HepG2 (cell line): ENCODE results near the gene LHFPL2.

Experiments
- CEBPB ChIP-seq: IDR thresholded peaks from 2 replicates; pipeline ENCODE4 v1.6.1; 2011; ENCODE audit warnings: low read depth, low read length, improper control_type of control experiment, borderline replicate concordance
- DR1 ChIP-seq: sonication (generic); formaldehyde crosslinking; IDR thresholded peaks from 2 replicates; pipeline ENCODE4 v1.8.0; 2021; ENCODE audit warnings: mild to moderate bottlenecking, missing genetic modification reagents, inconsistent platforms
- FOXM1 ChIP-seq: sonication (generic); formaldehyde crosslinking; IDR thresholded peaks from 2 replicates; pipeline ENCODE4 v1.5.0; 2020; ENCODE audit warnings: missing genetic modification reagents
- MYC ChIP-seq: sonication (generic); formaldehyde crosslinking; IDR thresholded peaks from 2 replicates; pipeline ENCODE4 v1.9.0; 2021; ENCODE audit warnings: missing genetic modification reagents, borderline replicate concordance
- ZNF615 ChIP-seq: sonication (generic); formaldehyde crosslinking; IDR thresholded peaks from 2 replicates; pipeline ENCODE4 v1.5.0; 2020; ENCODE audit warnings: mild to moderate bottlenecking, missing genetic modification reagents, borderline replicate concordance
- ZNF639 ChIP-seq: conservative IDR thresholded peaks from 2 replicates; pipeline ENCODE4 v1.6.1; 2018; ENCODE audit warnings: missing genetic modification reagents
- ZNF766 ChIP-seq: sonication (generic); formaldehyde crosslinking; IDR thresholded peaks from 2 replicates; pipeline ENCODE4 v1.5.0; 2020; ENCODE audit warnings: missing genetic modification reagents, borderline replicate concordance
- ZNF776 ChIP-seq: sonication (generic); formaldehyde crosslinking; IDR thresholded peaks from 2 replicates; pipeline ENCODE4 v1.4.0; 2020; ENCODE audit warnings: mild to moderate bottlenecking, missing genetic modification reagents
- ZSCAN21 ChIP-seq: sonication (generic); formaldehyde crosslinking; IDR thresholded peaks from 2 replicates; pipeline ENCODE4 v1.8.0; 2022; ENCODE audit warnings: mild to moderate bottlenecking, missing genetic modification reagents, moderate library complexity, borderline replicate concordance
- TF ChIP-seq, protein P1 (sequence below): sonication (generic); formaldehyde crosslinking; IDR thresholded peaks from 2 replicates; pipeline ENCODE4 v1.4.0; 2020; ENCODE audit warnings: missing genetic modification reagents
- TF ChIP-seq, protein P2 (sequence below): sonication (generic); formaldehyde crosslinking; IDR thresholded peaks from 2 replicates; pipeline ENCODE4 v1.5.0; 2020; ENCODE audit warnings: mild to moderate bottlenecking, missing genetic modification reagents, moderate library complexity

GRCh38 chr5:78507531-78507930, 141.0 kb downstream of the LHFPL2 start:
- no peak for TF ChIP-seq CEBPB
- TF ChIP-seq ZNF776, result no peak
- TF ChIP-seq, protein P1, sequence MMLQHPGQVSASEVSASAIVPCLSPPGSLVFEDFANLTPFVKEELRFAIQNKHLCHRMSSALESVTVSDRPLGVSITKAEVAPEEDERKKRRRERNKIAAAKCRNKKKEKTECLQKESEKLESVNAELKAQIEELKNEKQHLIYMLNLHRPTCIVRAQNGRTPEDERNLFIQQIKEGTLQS (CRISPR knock-in tag), result no peak
- TF ChIP-seq, protein P2, sequence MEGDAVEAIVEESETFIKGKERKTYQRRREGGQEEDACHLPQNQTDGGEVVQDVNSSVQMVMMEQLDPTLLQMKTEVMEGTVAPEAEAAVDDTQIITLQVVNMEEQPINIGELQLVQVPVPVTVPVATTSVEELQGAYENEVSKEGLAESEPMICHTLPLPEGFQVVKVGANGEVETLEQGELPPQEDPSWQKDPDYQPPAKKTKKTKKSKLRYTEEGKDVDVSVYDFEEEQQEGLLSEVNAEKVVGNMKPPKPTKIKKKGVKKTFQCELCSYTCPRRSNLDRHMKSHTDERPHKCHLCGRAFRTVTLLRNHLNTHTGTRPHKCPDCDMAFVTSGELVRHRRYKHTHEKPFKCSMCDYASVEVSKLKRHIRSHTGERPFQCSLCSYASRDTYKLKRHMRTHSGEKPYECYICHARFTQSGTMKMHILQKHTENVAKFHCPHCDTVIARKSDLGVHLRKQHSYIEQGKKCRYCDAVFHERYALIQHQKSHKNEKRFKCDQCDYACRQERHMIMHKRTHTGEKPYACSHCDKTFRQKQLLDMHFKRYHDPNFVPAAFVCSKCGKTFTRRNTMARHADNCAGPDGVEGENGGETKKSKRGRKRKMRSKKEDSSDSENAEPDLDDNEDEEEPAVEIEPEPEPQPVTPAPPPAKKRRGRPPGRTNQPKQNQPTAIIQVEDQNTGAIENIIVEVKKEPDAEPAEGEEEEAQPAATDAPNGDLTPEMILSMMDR, result no peak
- no peak for TF ChIP-seq FOXM1 (CRISPR knock-in tag)
- no peak for TF ChIP-seq MYC
- no peak for TF ChIP-seq ZNF766 (CRISPR knock-in tag)
- no peak for TF ChIP-seq ZSCAN21 (CRISPR knock-in tag)
- no peak for TF ChIP-seq DR1 (CRISPR knock-in tag)
- no peak for TF ChIP-seq ZNF615 (CRISPR knock-in tag)
- no peak for TF ChIP-seq ZNF639
